ENCODE data around the gene PRKCE. TPM values are rescaled to one million over a fixed set of nuclear protein-coding genes. Genes with fewer than 3 reads are reported as not detected.

The PRKCE gene
- total and polyA plus RNA-seq, 2 experiments from 2014 or later, result 0.94 to 1.2 TPM

GRCh38 chr2:45789961-45790723, 138.7 kb downstream of the PRKCE start:
- Histone ChIP-seq H3K36me3 (ENCODE audit: insufficient read depth) (no peaks in the 10 kb centered on the region), H3K4me1 (ENCODE audit: insufficient read depth) (no peaks in the 10 kb centered on the region), H3K9me2 (ENCODE audit: insufficient read depth) (0 out of 2 replicates have a peak, but pooled peaks cover under 1% of the 10 kb centered on the region), H2AFZ (no peak overlapping the region), H3K27ac (ENCODE audit: low read depth) (no peak overlapping the region), H4K20me1 (replicated peaks; ENCODE audit: insufficient read depth) (no peaks in the 10 kb centered on the region), H3K79me2 (replicated peaks; ENCODE audit: insufficient read depth) (no peaks in the 10 kb centered on the region), H3K27me3 (ENCODE audit: insufficient read depth) (no peaks in the 10 kb centered on the region), H3K4me2 (no peak overlapping the region), H3F3A (replicated peaks; ENCODE audit: low read depth) (no peaks in the 10 kb centered on the region), H3K4me3 (no peak overlapping the region)
- ATAC-seq, result no peak
- Mint-ChIP-seq H3K27me3 (ENCODE audit: insufficient read depth, low read depth, poor library complexity) (no peaks in the 10 kb centered on the region), H3K9me3 (no peaks in the 10 kb centered on the region), H3K4me1 (peaks cover 3% of the 10 kb centered on the region; the same call in 2 of the 3 replicates), H3K4me3 (no peak overlapping the region), H3K27ac (no peak overlapping the region), H3K36me3 (ENCODE audit: low read depth) (no peaks in the 10 kb centered on the region)
- TF ChIP-seq ZNF462 (CRISPR knock-in tag; IDR thresholded peaks at IDR 0.05), result no peak
- TF ChIP-seq EZH2phosphoT487 (IDR thresholded peaks at IDR 0.05; ENCODE audit: unreplicated experiment), result no peak
- TF ChIP-seq ZNF114 (CRISPR knock-in tag; IDR thresholded peaks at IDR 0.05), result no peak
- no peak for TF ChIP-seq CTCF (conservative IDR thresholded peaks at IDR 0.05; ENCODE audit: low read depth in 2 of 2)
- no peak for TF ChIP-seq ZNF331 (CRISPR knock-in tag; IDR thresholded peaks at IDR 0.05; ENCODE audit: low read depth)
- no peak for TF ChIP-seq CREB1 (CRISPR knock-in tag; IDR thresholded peaks at IDR 0.05; ENCODE audit: low read depth)
- no peak for TF ChIP-seq JUNB (IDR thresholded peaks at IDR 0.05; ENCODE audit: unreplicated experiment)
- TF ChIP-seq STAT1 (IDR thresholded peaks at IDR 0.05; ENCODE audit: unreplicated experiment), result no peak
- no peak for TF ChIP-seq REST (IDR thresholded peaks at IDR 0.05; ENCODE audit: unreplicated experiment)
- TF ChIP-seq POLR2AphosphoS5 (IDR thresholded peaks at IDR 0.05; ENCODE audit: low read depth), result no peak
- no peak for TF ChIP-seq ETS1 (IDR thresholded peaks at IDR 0.05)
- TF ChIP-seq NANOG (IDR thresholded peaks at IDR 0.05; ENCODE audit: borderline replicate concordance), result no peak
- no peak for TF ChIP-seq EZH2 (IDR thresholded peaks at IDR 0.05; ENCODE audit: low read depth, unreplicated experiment)
- DNase-seq (ENCODE audit: low spot score), result no peak
